ENCODE measurements around the gene KANK3.
"Not testable (repeated sequence)": the region's sequence is repeated elsewhere in the genome, so short reads cannot be mapped to it uniquely, and the experiment has no call there.

KANK3 gene

GRCh38 chr19:8319807-8320520 is 23.1 kb downstream of the KANK3 start:
- H3K27me3 Mint-ChIP-seq, result no peaks in the 10 kb centered on the region
- peak overlapping the region; percentile 96 for H3K4me3 Mint-ChIP-seq
- peaks cover 31% of the 10 kb centered on the region for H3K36me3 Mint-ChIP-seq
- ATAC-seq, result no peak
- H3K9me3 Mint-ChIP-seq, result no peaks in the 10 kb centered on the region
- peaks cover 48% of the 10 kb centered on the region for H3K4me1 Mint-ChIP-seq
- H3K27ac Mint-ChIP-seq, result peak overlapping the region; percentile 99

DNA sequence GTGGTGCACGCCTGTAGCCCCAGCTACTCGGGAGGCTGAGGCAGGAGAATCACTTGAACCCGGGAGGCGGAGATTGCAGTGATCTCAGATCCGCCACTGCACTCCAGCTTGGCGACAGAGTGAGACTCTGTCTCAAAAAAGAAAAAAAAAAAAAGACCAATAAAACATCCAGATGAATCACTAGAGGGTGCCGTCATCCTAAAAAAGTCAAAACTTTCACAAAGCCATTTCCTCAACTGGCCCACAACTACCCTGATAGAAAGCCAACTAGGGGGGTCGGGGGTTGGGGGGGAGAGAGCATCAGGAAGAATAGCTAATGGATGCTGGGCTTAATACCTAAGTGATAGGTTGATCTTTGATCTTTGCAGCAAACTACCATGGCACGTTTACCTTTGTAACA is 24.2 kb downstream of the KANK3 start:
- not testable (repeated sequence) for H3K9me3 Mint-ChIP-seq, H3K27ac Mint-ChIP-seq, ATAC-seq, H3K4me3 Mint-ChIP-seq, H3K27me3 Mint-ChIP-seq
- Mint-ChIP-seq H3K4me1 (peaks cover 37% of the 10 kb centered on the region), H3K36me3 (peaks cover 38% of the 10 kb centered on the region)

DNA sequence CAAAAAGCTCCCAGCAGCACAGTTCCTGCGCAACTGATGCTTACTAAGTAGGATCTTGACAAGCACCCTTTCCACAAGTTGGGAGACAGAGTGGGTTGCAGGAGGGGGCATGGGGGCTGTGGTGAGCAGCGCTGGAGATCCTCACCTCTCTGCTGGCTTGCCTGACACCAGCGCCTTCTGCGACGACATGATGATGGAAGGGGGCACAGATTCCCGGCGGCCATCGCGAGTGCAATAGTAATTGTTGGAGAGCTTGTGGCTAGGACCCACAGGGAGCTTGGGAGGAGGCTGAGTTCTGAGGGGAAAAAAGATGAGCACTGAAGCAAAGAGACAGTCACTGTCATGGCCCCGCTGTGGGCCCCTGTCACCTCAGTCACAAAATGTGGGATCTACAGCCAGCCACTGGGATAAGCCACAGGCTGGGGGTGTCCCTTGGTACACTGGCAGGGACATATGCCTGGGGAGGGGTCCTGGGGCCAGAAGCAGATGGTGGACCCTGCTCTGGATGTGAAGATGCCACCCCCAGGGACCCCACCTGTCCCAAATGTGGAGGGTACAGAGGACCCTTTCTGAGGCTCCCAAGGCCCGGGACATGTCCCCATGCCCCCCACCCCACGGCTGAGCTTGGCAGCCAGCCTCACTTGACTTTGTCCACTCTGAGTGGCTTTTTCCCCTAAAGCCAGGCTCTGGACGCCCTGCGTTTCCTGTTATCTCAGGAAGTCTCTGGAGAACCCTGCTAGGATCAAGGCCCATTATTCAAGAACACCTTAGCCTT is 26.5 kb downstream of the KANK3 start:
- H3K4me1 Mint-ChIP-seq, result peaks cover 16% of the 10 kb centered on the region
- ATAC-seq, result no peak
- no peak overlapping the region for H3K27ac Mint-ChIP-seq
- peaks cover 37% of the 10 kb centered on the region for H3K36me3 Mint-ChIP-seq
- H3K27me3 Mint-ChIP-seq, result no peaks in the 10 kb centered on the region
- no peaks in the 10 kb centered on the region for H3K9me3 Mint-ChIP-seq
- no peak overlapping the region for H3K4me3 Mint-ChIP-seq

DNA sequence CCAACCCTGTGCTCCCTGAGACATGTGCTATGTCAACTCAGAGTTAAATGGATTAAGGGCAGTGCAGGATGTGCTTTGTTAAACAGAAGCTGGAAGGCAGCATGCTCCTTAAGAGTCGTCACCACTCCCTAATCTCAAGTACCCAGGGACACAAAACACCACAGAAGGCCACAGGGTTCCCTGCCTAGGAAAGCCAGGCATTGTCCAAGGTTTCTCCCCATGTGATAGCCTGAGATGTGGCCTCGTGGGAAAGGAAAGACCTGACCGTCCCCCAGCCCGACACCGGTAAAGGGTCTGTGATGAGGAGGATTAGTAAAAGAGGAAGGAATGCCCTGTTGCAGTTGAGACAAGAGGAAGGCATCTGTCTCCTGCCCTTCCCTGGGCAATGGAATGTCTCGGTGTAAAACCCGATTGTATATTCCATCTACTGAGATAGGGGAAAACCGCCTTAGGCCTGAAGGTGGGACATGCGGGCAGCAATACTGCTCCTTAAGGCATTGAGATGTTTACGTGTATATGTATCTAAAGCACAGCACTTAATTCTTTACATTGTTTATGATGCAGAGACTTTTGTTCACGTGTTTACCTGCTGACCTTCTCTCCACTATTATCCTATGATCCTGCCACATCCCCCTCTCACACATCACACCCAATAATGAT is 28.0 kb downstream of the KANK3 start:
- ATAC-seq, H3K27me3 Mint-ChIP-seq, H3K9me3 Mint-ChIP-seq, H3K4me1 Mint-ChIP-seq, H3K4me3 Mint-ChIP-seq, H3K27ac Mint-ChIP-seq: not testable (repeated sequence)
- H3K36me3 Mint-ChIP-seq, result peaks cover 47% of the 10 kb centered on the region

- no peak overlapping the region for H3K27ac Mint-ChIP-seq
- ATAC-seq, result no peak
- no peak overlapping the region for H3K4me3 Mint-ChIP-seq
- peaks cover 33% of the 10 kb centered on the region for H3K4me1 Mint-ChIP-seq
- no peaks in the 10 kb centered on the region for H3K27me3 Mint-ChIP-seq
- no peaks in the 10 kb centered on the region for H3K9me3 Mint-ChIP-seq
- peaks cover 56% of the 10 kb centered on the region for H3K36me3 Mint-ChIP-seq
Measured at GRCh38 chr19:8311461-8312260, 31.4 kb downstream of the KANK3 start.

DNA sequence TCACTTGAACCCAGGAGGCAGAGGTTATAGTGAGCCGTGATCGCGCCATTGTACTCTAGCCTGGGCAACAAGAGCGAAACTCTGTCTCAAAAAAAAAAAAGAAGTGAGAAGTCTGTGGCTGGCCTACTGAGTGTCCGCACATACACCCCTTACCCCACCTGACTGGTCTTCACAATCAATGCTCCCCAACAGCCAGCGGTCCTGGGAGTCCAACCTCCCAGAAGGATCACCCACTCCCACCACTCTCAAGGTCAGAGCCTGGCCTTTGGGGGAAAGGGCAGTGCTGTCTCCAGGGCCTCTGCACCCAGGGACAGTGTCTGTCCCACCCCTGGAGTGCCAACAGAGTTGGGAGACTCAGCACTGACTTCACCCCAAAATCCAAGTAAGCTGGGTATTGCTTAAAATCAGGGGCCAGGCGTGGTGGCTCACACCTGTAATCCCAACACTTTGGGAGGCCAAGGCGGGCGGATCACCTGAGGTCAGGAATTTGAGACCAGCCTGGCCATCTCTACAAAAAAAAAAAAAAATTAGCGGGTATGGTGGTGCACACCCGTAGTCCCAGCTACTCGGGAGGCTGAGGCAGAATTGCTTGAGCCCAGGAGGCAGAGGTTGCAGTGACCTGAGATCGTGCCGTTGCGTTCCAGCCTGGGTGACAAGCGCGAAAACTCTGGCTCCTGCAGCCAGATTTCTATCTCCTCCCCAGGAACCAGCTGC is 32.6 kb downstream of the KANK3 start:
- H3K9me3 Mint-ChIP-seq, result no peaks in the 10 kb centered on the region
- H3K36me3 Mint-ChIP-seq, result peaks cover 46% of the 10 kb centered on the region
- H3K4me1 Mint-ChIP-seq, result peaks cover 40% of the 10 kb centered on the region
- no peak for ATAC-seq
- H3K27ac Mint-ChIP-seq, result no peak overlapping the region
- H3K27me3 Mint-ChIP-seq, result no peaks in the 10 kb centered on the region
- H3K4me3 Mint-ChIP-seq, result no peak overlapping the region

- Mint-ChIP-seq H3K36me3 (peaks cover 47% of the 10 kb centered on the region), H3K4me1 (peaks cover 40% of the 10 kb centered on the region), H3K9me3 (no peaks in the 10 kb centered on the region), H3K27ac (peak overlapping the region; percentile 76), H3K27me3 (no peaks in the 10 kb centered on the region), H3K4me3 (peak overlapping the region; percentile 85)
- no peak for ATAC-seq
Measured at GRCh38 chr19:8308891-8309291, 34.2 kb downstream of the KANK3 start.

GRCh38 chr19:8307965-8308866 is 34.8 kb downstream of the KANK3 start, which contains the start of gene CD320:
TSS of gene CD320 (minus strand) at chr19:8308358. CDS start at chr19:8308290, 68 bp downstream.
- Mint-ChIP-seq H3K36me3 (peaks cover 51% of the 10 kb centered on the region), H3K4me3 (peak within 1 kb of the TSS; percentile 85), H3K27me3 (no peaks in the 10 kb centered on the region), H3K27ac (peak within 1 kb of the TSS; percentile 76), H3K4me1 (peaks cover 40% of the 10 kb centered on the region), H3K9me3 (no peaks in the 10 kb centered on the region)
- peak; percentile 96 for ATAC-seq

GRCh38 chr19:8307400-8307964 is 35.6 kb downstream of the KANK3 start:
- Mint-ChIP-seq H3K27ac (peak overlapping the region; percentile 76), H3K4me3 (peak overlapping the region; percentile 85), H3K36me3 (peaks cover 48% of the 10 kb centered on the region), H3K27me3 (no peaks in the 10 kb centered on the region), H3K9me3 (no peaks in the 10 kb centered on the region), H3K4me1 (peaks cover 40% of the 10 kb centered on the region)
- ATAC-seq, result no peak

GRCh38 chr19:8306235-8307054 is 36.6 kb downstream of the KANK3 start:
- H3K36me3 Mint-ChIP-seq, result peaks cover 47% of the 10 kb centered on the region
- no peak for ATAC-seq
- H3K4me1 Mint-ChIP-seq, result peaks cover 40% of the 10 kb centered on the region
- H3K27ac Mint-ChIP-seq, result peak overlapping the region; percentile 76
- H3K9me3 Mint-ChIP-seq, result no peaks in the 10 kb centered on the region
- H3K4me3 Mint-ChIP-seq, result peak overlapping the region; percentile 85
- no peaks in the 10 kb centered on the region for H3K27me3 Mint-ChIP-seq

DNA sequence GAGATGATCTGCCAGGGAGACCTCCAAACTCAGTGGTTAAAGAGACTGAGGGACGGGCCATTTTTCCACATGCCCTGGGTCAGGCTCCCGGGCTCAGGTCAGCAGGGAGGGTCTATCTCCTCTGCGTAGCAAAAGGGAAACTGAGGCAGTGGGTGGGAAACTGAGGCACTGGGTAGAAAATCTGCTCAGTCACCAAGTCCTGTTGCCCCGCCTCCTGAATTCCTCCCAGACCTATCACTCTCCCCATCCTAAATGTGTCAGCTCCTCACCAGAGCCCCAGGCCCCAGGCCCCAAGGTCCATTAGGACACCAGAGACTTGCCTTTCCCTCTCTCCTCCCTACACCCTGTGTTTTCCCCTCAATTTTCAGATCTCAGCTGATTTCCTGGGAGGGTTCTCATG is 37.3 kb downstream of the KANK3 start:
- Mint-ChIP-seq H3K36me3 (peaks cover 41% of the 10 kb centered on the region), H3K27ac (no peak overlapping the region), H3K4me1 (peaks cover 40% of the 10 kb centered on the region), H3K27me3 (no peaks in the 10 kb centered on the region), H3K9me3 (no peaks in the 10 kb centered on the region), H3K4me3 (no peak overlapping the region)
- no peak for ATAC-seq

DNA sequence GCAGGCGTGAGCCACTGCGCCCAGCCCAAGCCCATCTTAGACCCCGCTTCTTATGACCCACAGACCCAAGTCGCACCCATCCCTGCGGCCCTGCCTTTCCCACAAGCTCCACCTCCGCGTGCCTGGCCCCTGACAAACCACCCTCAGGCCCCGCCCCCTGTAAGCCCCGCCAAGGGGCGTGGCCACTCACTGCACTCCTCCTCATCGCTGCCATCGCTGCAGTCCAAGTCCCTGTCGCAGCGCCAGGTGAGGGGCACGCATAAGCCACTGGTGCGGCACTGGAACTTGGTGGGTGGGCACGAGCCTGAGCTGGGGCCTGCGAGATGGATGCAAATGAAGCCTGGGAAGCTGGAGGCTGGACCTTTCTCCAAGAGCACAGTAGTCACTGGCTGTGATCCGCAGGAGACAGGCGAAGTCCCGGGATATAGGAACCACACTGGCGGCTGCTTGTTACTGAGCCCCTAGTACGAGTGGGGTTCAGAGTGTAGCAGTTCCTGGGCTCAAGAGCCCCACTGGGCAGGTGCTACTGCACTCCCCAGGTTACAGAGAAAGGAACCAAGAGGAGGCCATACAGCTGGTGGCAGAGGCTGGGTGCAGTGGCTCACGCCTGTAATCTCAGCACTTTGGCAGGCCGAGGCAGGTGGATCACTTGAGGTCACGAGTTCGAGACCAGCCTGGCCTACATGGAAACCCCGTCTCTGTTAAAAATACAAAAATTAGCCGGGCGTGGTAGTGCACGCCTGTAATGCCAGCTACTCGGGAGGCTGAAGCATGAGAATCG is 38.0 kb downstream of the KANK3 start:
- Mint-ChIP-seq H3K4me3 (no peak overlapping the region), H3K4me1 (peaks cover 39% of the 10 kb centered on the region), H3K9me3 (no peaks in the 10 kb centered on the region), H3K27ac (no peak overlapping the region), H3K27me3 (no peaks in the 10 kb centered on the region), H3K36me3 (peaks cover 34% of the 10 kb centered on the region)
- no peak for ATAC-seq

Data from stimulated activated memory B cell treated with anti-CD40 and anti-IgM and Interleukin-4, amounts not matched to agents 10 μg/mL and 1 μg/mL and 100 μg/mL, for 72 hours (primary cell).